Kidney (tissue), 14 donors: ENCODE measurements around the gene ZNF521. TPM values are rescaled to one million over a fixed set of nuclear protein-coding genes. Genes with fewer than 3 reads are reported as not detected.
A peak's percentile ranks its signal among the peaks of the same experiment; 100 is the strongest.

ENCODE experiments used
- DNase-seq, 5 donors: peaks; one replicate each; pipeline ENCODE4 v3.0.0-alpha.2; 2013 to 2020
- FAIRE-seq: peaks from 2 replicates; lab custom pipeline; 2012; peaks lifted over from hg19 to GRCh38; lab: Jason Lieb, UNC
- H3K27ac ChIP-seq, 2 donors: one replicate each; pipeline ENCODE4 v1.7.0; 2013; ENCODE audit warnings: low read depth in 2 of 2, low read length in 2 of 2, inconsistent platforms in 1 of 2
- H3K27me3 ChIP-seq: one replicate; pipeline ENCODE4 v1.7.1; 2013; ENCODE audit warnings: low read length, inconsistent platforms; ENCODE audit not compliant: control insufficient read depth, insufficient read depth
- H3K36me3 ChIP-seq, 3 donors: one replicate each; pipeline versions ENCODE4 v1.7.0 to v1.7.1; 2013; ENCODE audit warnings: low read length in 3 of 3, control low read depth in 1 of 3, inconsistent platforms in 1 of 3; ENCODE audit not compliant: insufficient read depth in 3 of 3, control insufficient read depth in 2 of 3
- H3K4me1 ChIP-seq, 3 donors: one replicate each; pipeline versions ENCODE4 v1.7.0 to v1.7.1; 2013; ENCODE audit warnings: low read length in 3 of 3, inconsistent platforms in 1 of 3, low read depth in 1 of 3; ENCODE audit not compliant: control insufficient read depth in 2 of 3, insufficient read depth in 2 of 3
- H3K4me3 ChIP-seq, 3 donors: one replicate each; pipeline versions ENCODE4 v1.7.0 to v1.8.1; 2013; ENCODE audit warnings: low read length in 3 of 3, control low read depth in 1 of 3, inconsistent platforms in 1 of 3
- H3K9ac ChIP-seq, 3 donors: one replicate each; pipeline versions ENCODE4 v1.7.0 to v1.7.1; 2013; ENCODE audit warnings: low read length in 3 of 3, control low read depth in 1 of 3, inconsistent platforms in 1 of 3
- H3K9me3 ChIP-seq, 3 donors: one replicate each; pipeline versions ENCODE4 v1.7.0 to v1.7.1; 2013; ENCODE audit warnings: low read length in 3 of 3, control low read depth in 1 of 3, inconsistent platforms in 1 of 3; ENCODE audit not compliant: control insufficient read depth in 2 of 3, insufficient read depth in 1 of 3
- CTCF ChIP-seq: IDR thresholded peaks from 3 replicates; pipeline ENCODE4 v1.5.1; 2012; ENCODE audit warnings: mild to moderate bottlenecking, moderate library complexity, borderline replicate concordance; ENCODE audit not compliant: insufficient read depth; ENCODE audit errors: extremely low read depth
- intact Hi-C: fragments of 100-400 bp; cut with DNase I; formaldehyde crosslinking; loops from one replicate; pipeline ENCODE4 v1.11.1; 2022
- polyA plus RNA-seq: library from polyadenylated mRNA; stranded (reverse); fragments of 350-450 nt; fragmentation: Illumina TruSeq; extraction: RNeasy Lipid Tissue Mini Kit (QIAGEN cat#74804); gene quantifications from one replicate; pipeline ENCODE4 v1.2.3, GENCODE V29; 2014; ENCODE audit warnings: low read depth, low replicate concordance; ENCODE audit not compliant: insufficient read depth
- total RNA-seq: library from RNA; stranded (reverse); fragmentation: NEBNext Ultra II Directional; extraction: Animal tissue kit (Norgen Biotek cat#: 25700); gene quantifications from one replicate; pipeline ENCODE4 v1.2.1, GENCODE V29; 2021
- donor health status: control.
- donor health status: control.
- donor health status: control.
- donor health status: control.
- donor health status: control.
- donor health status: DM: yes; HTN: yes; CAD: no.
- donor health status: Normal renal cell carcinoma (clear cell type).

Gene ZNF521
- total and polyA plus RNA-seq, 2 donors from 2014 or later, result 1.8 to 18.0 TPM

- H3K4me3 ChIP-seq, result no peak overlapping the region
- no peak for TF ChIP-seq CTCF
- intact Hi-C loops, result no loop called here
- no peaks in the 10 kb centered on the region for H3K27me3 ChIP-seq
- peak in 1 of 5 donors; percentile 53 for DNase-seq
- H3K4me1 ChIP-seq, result peaks cover 0 to 9% (median 7%) of the 10 kb centered on the region in 3 donors
- no peak for FAIRE-seq
- no peaks in the 10 kb centered on the region for H3K9me3 ChIP-seq
- no peak overlapping the region for H3K27ac ChIP-seq
- no peaks in the 10 kb centered on the region for H3K36me3 ChIP-seq
- H3K9ac ChIP-seq, result no peak overlapping the region
Measured at GRCh38 chr18:25134861-25135260, 217.1 kb downstream of the ZNF521 start.

GRCh38 chr18:25133879-25134278 is 218.1 kb downstream of the ZNF521 start:
- FAIRE-seq (no peak), DNase-seq (no peak)
- TF ChIP-seq CTCF, result no peak
- Histone ChIP-seq H3K9me3 (no peaks in the 10 kb centered on the region), H3K36me3 (no peaks in the 10 kb centered on the region), H3K4me3 (no peak overlapping the region), H3K4me1 (peaks cover 0 to 9% (median 7%) of the 10 kb centered on the region in 3 donors), H3K27ac (no peak overlapping the region), H3K9ac (no peak overlapping the region), H3K27me3 (no peaks in the 10 kb centered on the region)
- intact Hi-C loops, result no loop called here

- DNase-seq, result no peak
- TF ChIP-seq CTCF, result no peak
- intact Hi-C loops, result no loop called here
Measured at GRCh38 chr18:25132786-25133496, 219.0 kb downstream of the ZNF521 start.

More at GRCh38 chr18:25132786-25133496, 219.0 kb downstream of the ZNF521 start:
- peaks cover 0 to 9% (median 7%) of the 10 kb centered on the region in 3 donors for H3K4me1 ChIP-seq
- H3K4me3 ChIP-seq, result no peak overlapping the region
- no peaks in the 10 kb centered on the region for H3K27me3 ChIP-seq
- no peak overlapping the region for H3K27ac ChIP-seq
- FAIRE-seq, result no peak
- no peak overlapping the region for H3K9ac ChIP-seq
- no peaks in the 10 kb centered on the region for H3K36me3 ChIP-seq
- H3K9me3 ChIP-seq, result no peaks in the 10 kb centered on the region
